ENCODE measurements around the gene C20orf202.

- TF ChIP-seq POLR2A (IDR thresholded peaks at IDR 0.05): no peak
- TF ChIP-seq CTCF (IDR thresholded peaks at IDR 0.05): no peak
Observed at GRCh38 chr20:1184638-1185315, 18.5 kb upstream of the C20orf202 start, which contains the start of gene TMEM74B.
